Ishikawa (cell line): ENCODE measurements around the gene SPINK8.

Experiments
- CEBPB ChIP-seq: IDR thresholded peaks from 2 replicates; pipeline ENCODE4 v1.6.1; 2012
- EGR1 ChIP-seq: IDR thresholded peaks from 2 replicates; pipeline ENCODE4 v1.6.1; 2012
- EP300 ChIP-seq: IDR thresholded peaks from 2 replicates; pipeline ENCODE4 v1.6.1; 2012; ENCODE audit warnings: borderline replicate concordance
- RAD21 ChIP-seq: IDR thresholded peaks from 2 replicates; pipeline ENCODE4 v1.6.1; 2012; ENCODE audit warnings: low read depth
- TAF1 ChIP-seq: IDR thresholded peaks from 2 replicates; pipeline ENCODE4 v1.6.1; 2012; ENCODE audit warnings: low read depth, mild to moderate bottlenecking
- TEAD4 ChIP-seq: IDR thresholded peaks from 2 replicates; pipeline ENCODE4 v1.6.1; 2012
- YY1 ChIP-seq: IDR thresholded peaks from 2 replicates; pipeline ENCODE4 v1.6.1; 2012; ENCODE audit warnings: low read depth
- ZBTB7A ChIP-seq: IDR thresholded peaks from 2 replicates; pipeline ENCODE4 v1.6.1; 2012; ENCODE audit warnings: low read depth
- TF ChIP-seq, protein P1 (sequence below): IDR thresholded peaks from 2 replicates; pipeline ENCODE4 v1.6.1; 2012

DNA sequence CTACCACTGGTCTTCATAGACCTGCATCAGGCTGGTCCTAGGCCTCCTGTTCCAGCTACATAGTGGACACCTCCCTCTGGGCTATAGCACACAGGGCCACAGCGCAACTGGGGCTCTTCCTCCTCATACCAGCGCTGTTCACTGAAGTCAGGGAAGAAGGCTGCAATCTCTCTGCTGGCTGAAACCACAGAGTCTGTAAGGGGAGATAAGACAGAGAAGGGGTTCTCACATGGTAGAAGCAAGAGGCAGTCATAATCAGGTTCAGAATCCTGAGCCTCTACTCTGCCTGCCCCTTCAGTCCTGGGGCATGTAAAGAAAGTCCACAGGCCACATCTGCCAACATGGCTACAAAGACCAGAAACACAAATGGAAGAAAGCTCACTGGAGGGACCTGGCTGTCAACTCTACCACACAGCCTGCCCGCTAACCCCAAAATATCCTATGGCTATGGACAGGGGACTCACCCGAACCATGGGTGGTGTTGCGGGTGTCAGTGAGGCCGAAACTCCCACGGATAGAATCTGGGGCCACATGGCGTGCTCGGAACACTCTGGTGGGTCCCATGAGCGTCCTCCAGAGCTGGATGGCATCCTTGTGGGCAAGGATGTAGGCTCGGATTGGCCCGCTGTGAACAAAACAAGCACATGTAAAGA is 38.7 kb downstream of the SPINK8 start:
- no peak for TF ChIP-seq YY1
- no peak for TF ChIP-seq TEAD4
- no peak for TF ChIP-seq CEBPB
- TF ChIP-seq RAD21 = no peak
- no peak for TF ChIP-seq ZBTB7A
- TF ChIP-seq EP300 = no peak
- no peak for TF ChIP-seq EGR1
- TF ChIP-seq, protein P1, sequence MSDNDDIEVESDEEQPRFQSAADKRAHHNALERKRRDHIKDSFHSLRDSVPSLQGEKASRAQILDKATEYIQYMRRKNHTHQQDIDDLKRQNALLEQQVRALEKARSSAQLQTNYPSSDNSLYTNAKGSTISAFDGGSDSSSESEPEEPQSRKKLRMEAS = no peak
- no peak for TF ChIP-seq TAF1
